Natural killer cell treated with Interleukin-12 subunit alpha and Interleukin-12 subunit beta and Interleukin-15 and Interleukin-18, amount 100 ng/mL, for 72 hours (primary cell): ENCODE results near the gene ZNF652. TPM values are rescaled to one million over a fixed set of nuclear protein-coding genes. Genes with fewer than 3 reads are reported as not detected.
"Not testable (repeated sequence)": the region's sequence is repeated elsewhere in the genome, so short reads cannot be mapped to it uniquely, and the experiment has no call there.

ENCODE experiments used
- ATAC-seq, 2 donors: fragments of 150-1000 bp; cut with Tn5 transposase in 1 of 2; sonication (Bioruptor Pico), chemical (Tn5 transposase) in 1 of 2; 2 replicates each; pipeline ENCODE4 v1.10.0; 2021
- DNase-seq: peaks from one replicate; pipeline ENCODE4 v3.0.0; 2022; ENCODE audit warnings: low spot score
- H3K27ac Mint-ChIP-seq, 2 donors: 1 replicate in 1 of 2; 2 replicates in 1 of 2; pipeline ENCODE4 v1.8.0; 2022; ENCODE audit warnings: mixed read lengths in 2 of 2, mild to moderate bottlenecking in 1 of 2, moderate library complexity in 1 of 2
- H3K27me3 Mint-ChIP-seq, 2 donors: 1 replicate in 1 of 2; 2 replicates in 1 of 2; pipeline ENCODE4 v1.8.0; 2022; ENCODE audit warnings: mixed read lengths in 2 of 2
- H3K36me3 Mint-ChIP-seq: one replicate; pipeline ENCODE4 v1.8.0; 2022; ENCODE audit warnings: mixed read lengths
- H3K4me1 Mint-ChIP-seq, 2 donors: 1 replicate in 1 of 2; 2 replicates in 1 of 2; pipeline ENCODE4 v1.8.0; 2022; ENCODE audit warnings: low read depth in 2 of 2, mixed read lengths in 2 of 2, mild to moderate bottlenecking in 1 of 2
- H3K4me3 Mint-ChIP-seq: one replicate; pipeline ENCODE4 v1.8.0; 2022; ENCODE audit warnings: mixed read lengths
- H3K9me3 Mint-ChIP-seq: 2 replicates; pipeline ENCODE4 v1.8.0; 2022; ENCODE audit warnings: mixed read lengths
- total RNA-seq, 2 donors: library from RNA; stranded (reverse); gene quantifications; one replicate each; pipeline ENCODE4 v1.2.3, GENCODE V29; 2022

ZNF652 gene
- total RNA-seq, 2 donors from 2014 or later, result 20.1 to 22.3 TPM

DNA sequence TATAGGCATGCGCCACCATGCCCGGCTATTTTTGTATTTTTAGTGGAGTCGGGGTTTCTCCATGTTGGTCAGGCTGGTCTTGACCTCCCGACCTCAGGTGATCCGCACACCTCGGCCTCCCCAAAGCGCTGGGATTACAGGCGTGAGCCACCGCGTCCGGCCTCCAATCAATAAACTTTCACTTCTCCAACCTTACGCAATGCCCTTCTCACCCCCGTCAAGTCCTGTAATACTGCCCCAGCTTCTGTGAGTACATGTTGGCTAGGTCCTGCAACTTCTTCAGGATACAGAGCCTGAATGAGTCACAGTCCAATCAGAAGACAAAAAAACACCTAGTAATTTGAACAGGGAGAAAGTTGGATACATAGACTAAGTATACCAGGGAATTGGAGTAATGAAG lies 84.4 kb downstream of the ZNF652 start:
- DNase-seq (no peak), ATAC-seq (no peak)
- Mint-ChIP-seq H3K27me3 (no peaks in the 10 kb centered on the region), H3K4me1 (no peaks in the 10 kb centered on the region), H3K27ac (no peak overlapping the region), H3K9me3 (no peaks in the 10 kb centered on the region), H3K4me3 (no peak overlapping the region), H3K36me3 (no peaks in the 10 kb centered on the region)

DNA sequence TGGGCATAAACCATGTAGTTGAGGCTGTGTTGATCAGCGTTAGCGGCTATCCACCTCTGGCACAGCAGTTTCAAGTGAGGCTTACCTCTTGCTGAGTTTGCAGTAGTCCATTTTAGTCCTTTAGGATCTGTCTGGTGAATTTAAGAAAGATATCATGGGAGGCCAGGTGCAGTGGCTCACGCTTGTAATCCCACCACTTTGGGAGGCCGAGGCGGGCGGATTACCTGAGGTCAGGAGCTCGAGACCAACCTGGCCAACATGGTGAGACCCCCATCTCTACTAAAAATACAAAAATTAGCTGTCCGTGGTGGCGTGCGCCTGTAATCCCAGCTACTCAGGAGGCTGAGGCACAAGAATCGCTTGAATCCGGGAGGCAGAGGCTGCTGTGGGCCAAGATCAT lies 86.1 kb downstream of the ZNF652 start:
- DNase-seq, H3K4me1 Mint-ChIP-seq, H3K36me3 Mint-ChIP-seq, H3K9me3 Mint-ChIP-seq, H3K4me3 Mint-ChIP-seq, ATAC-seq, H3K27me3 Mint-ChIP-seq, H3K27ac Mint-ChIP-seq: not testable (repeated sequence)

DNA sequence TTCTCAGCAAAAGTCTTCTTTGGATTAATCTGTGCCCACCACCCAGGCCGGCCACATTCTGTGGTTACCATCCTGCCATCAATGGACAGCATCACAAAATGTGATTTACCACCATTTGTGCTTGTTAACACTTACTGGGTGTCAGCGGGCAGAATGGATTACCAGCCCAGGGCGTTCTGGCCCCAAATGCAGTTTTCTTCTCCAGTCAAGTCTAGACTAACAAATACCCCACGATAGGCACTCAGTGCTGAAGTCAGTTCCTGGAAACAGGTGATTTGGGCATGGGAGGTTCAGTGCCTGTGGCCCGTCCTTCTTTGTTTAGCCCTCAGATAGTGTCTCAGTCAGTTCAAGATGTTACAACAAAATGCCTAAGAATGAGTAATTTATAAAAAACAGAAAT lies 92.7 kb downstream of the ZNF652 start:
- Mint-ChIP-seq H3K4me1 (no peaks in the 10 kb centered on the region), H3K27me3 (no peaks in the 10 kb centered on the region), H3K36me3 (no peaks in the 10 kb centered on the region), H3K9me3 (no peaks in the 10 kb centered on the region), H3K27ac (no peak overlapping the region), H3K4me3 (no peak overlapping the region)
- ATAC-seq, result no peak
- DNase-seq, result no peak

DNA sequence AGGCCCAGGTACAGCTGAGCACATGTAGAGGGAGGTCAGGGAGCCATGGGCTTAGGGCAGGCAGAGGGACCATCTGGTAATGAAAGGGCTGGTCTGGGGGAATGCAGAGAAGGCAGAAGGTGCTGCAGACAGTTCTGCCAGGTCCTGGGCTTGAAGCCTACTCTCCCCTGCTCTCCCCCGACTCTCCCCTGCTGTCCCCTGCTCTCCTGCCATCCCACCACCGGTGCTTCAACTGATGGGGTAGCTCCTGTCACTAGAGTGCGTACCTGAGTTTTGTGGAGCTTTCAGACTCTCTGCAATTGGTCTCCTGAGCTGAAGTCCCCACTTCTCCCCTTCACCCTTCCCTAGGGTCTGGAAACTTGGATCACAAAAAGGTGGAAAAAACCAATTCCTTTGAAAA lies 94.1 kb downstream of the ZNF652 start:
- no peaks in the 10 kb centered on the region for H3K9me3 Mint-ChIP-seq
- H3K4me1 Mint-ChIP-seq, result no peaks in the 10 kb centered on the region
- peaks cover 0 to 6% of the 10 kb centered on the region in 2 donors for H3K27me3 Mint-ChIP-seq
- no peaks in the 10 kb centered on the region for H3K36me3 Mint-ChIP-seq
- H3K4me3 Mint-ChIP-seq, result no peak overlapping the region
- DNase-seq (no peak), ATAC-seq (peak in 1 of 2 donors; percentile 43)
- no peak overlapping the region for H3K27ac Mint-ChIP-seq

DNA sequence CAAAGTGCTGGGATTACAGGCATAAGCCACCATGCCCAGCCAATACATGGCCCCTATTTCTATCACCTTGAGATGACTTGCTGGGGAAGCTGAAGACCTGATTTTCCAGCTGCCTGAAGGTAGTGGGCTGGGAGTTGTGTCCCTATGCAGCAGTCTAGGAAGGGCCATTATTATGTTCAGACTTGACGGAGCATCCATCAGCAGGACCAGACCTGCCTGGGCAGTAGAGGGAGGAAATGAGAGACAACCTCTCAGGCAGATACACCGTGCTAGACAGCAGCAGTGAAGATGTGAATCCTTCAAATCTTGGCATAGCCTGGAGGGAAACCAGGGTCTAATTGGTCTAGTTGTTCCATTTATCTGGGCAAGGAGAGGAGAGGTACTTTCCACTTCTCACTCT lies 95.8 kb downstream of the ZNF652 start:
- Mint-ChIP-seq H3K4me1 (peaks cover 1% of the 10 kb centered on the region in 2 donors), H3K36me3 (no peaks in the 10 kb centered on the region), H3K27me3 (peaks cover 0 to 6% of the 10 kb centered on the region in 2 donors), H3K4me3 (no peak overlapping the region), H3K9me3 (no peaks in the 10 kb centered on the region), H3K27ac (no peak overlapping the region)
- no peak for ATAC-seq
- DNase-seq, result no peak

DNA sequence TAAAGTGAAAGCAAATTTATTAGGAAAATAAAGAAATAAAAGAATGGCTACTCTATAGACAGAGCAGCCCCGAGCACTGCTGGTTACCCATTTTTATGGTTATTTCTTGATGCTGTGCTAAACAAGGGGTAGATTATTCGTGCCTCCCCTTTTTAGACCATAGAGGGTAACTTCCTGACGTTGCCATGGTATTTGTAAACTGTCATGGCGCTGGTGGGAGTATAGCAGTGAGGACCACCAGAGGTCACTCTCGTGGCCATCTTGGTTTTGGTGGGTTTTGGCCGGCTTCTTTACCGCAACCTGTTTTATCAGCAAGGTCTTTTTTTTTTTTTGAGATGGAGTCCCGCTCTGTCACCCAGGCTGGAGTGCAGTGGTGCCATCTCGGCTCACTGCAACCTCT lies 100.5 kb downstream of the ZNF652 start:
- not testable (repeated sequence) for H3K4me1 Mint-ChIP-seq, ATAC-seq, H3K27me3 Mint-ChIP-seq, H3K4me3 Mint-ChIP-seq, DNase-seq, H3K9me3 Mint-ChIP-seq, H3K36me3 Mint-ChIP-seq
- H3K27ac Mint-ChIP-seq, result peak overlapping the region; percentile 31 to 83

DNA sequence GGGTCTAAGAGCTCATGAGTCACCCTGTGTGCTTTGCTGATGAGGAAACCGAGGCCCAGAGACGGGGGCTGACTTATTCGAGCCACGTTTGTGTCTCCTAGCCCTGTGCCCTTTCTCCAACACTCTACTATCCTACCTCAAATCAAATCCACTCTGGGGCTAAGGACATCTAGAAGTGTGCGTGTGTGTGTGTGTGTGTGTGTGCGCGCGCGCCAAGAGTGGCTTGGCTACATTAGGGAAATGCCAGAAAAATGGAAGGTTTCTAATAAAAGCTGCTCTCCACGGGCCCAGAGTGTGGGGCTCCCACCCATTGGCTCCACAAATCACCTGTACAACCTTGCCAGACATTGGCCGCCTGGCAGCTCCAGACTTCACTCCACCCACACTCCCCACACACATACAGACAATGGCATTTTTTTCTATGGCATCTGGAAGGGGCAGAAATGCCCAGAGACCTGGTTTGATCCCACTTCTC lies 101.2 kb downstream of the ZNF652 start:
- DNase-seq (no peak), ATAC-seq (no peak)
- H3K36me3 Mint-ChIP-seq, result no peaks in the 10 kb centered on the region
- peak overlapping the region; percentile 64 for H3K4me3 Mint-ChIP-seq
- no peaks in the 10 kb centered on the region for H3K9me3 Mint-ChIP-seq
- H3K27me3 Mint-ChIP-seq, result peaks cover 0 to 6% of the 10 kb centered on the region in 2 donors
- H3K4me1 Mint-ChIP-seq, result peaks cover 7 to 9% of the 10 kb centered on the region in 2 donors
- peak overlapping the region; percentile 31 to 83 for H3K27ac Mint-ChIP-seq

DNA sequence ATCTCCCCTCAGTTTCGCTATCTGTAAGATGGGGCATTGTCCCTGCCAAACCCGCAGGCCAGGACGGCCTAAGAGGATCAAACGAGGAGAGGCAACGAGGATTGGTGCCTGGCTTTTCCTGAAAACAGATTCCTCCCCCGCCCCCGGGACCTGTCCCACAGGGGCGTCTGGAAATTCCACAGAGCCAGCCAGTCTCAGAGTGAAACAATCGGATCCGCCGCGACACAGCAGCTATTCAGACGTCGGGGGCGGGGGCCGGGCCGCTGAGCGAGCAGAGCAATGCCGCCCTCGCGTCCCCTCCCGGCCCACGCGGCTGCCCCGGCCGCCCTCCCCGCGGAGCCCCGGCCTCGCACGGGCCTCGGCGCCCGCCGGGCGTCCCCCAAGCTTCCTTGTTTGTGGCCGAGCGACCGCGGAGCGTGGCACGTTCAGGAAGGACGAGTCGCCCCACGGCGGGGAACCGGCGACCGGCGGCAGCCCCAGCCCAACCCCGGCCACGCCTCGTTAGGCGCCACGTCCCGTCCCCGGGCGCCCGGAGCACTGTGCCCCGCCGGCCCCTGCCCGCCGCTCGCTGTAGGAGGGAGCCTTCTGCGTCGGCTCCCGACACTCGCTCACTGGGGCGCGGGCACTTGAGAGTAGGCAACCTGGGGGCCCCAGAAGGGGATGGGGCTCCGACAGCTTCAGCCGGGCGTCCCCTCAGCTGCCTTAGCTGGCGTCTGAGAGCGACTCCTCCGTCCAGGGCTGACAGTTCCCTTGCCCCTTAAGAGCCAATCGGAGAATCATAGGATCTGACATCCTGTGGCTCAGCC lies 101.8 kb downstream of the ZNF652 start:
- DNase-seq (peak; percentile 74), ATAC-seq (peak; percentile 88 to 91)
- H3K27me3 Mint-ChIP-seq, result peaks cover 0 to 6% of the 10 kb centered on the region in 2 donors
- no peaks in the 10 kb centered on the region for H3K36me3 Mint-ChIP-seq
- no peaks in the 10 kb centered on the region for H3K9me3 Mint-ChIP-seq
- peak overlapping the region; percentile 49 to 83 for H3K27ac Mint-ChIP-seq
- peak overlapping the region; percentile 73 for H3K4me3 Mint-ChIP-seq
- H3K4me1 Mint-ChIP-seq, result peaks cover 7 to 9% of the 10 kb centered on the region in 2 donors

DNA sequence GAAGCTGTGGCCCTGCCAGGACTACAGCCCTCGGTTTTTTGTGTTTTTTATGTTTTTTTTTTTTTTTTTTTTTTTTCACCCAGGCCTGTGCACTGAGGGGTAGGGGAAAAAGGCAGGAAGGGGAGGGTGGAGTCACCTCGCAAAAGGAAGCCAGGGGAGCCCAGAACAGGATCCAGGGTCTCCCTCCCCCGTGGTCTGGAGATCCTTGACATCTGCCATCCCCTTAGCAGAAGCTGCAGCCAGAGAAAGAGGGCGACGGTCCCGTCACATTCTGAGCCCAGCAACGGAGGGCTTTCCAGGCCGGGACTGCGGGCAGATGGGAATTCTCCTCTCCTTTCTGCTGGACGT lies 102.4 kb downstream of the ZNF652 start:
- H3K27ac Mint-ChIP-seq, result peak overlapping the region; percentile 49 to 83
- H3K9me3 Mint-ChIP-seq, result no peaks in the 10 kb centered on the region
- H3K4me3 Mint-ChIP-seq, result peak overlapping the region; percentile 73
- H3K27me3 Mint-ChIP-seq, result peaks cover 0 to 6% of the 10 kb centered on the region in 2 donors
- H3K4me1 Mint-ChIP-seq, result peaks cover 7 to 9% of the 10 kb centered on the region in 2 donors
- no peaks in the 10 kb centered on the region for H3K36me3 Mint-ChIP-seq
- ATAC-seq (no peak), DNase-seq (no peak)

DNA sequence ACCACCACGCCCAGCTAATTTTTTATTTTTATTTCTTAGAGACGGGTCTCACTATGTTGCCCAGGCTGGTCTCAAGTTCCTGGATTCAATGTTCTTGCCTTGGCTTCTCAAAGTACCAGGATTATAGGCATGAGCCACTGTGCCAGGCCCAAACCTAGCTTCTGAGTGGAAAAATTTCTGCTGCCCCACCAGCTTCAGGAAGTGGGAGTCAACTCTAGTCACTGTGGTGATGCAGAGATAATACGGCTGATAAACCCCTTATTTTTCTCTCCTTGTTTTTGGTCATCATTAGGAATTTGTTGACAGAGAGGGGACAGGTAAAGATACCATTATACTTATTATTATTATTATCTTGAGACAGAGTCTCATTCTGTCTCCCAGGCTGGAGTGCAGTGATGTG lies 103.7 kb downstream of the ZNF652 start:
- Mint-ChIP-seq H3K27ac (no peak overlapping the region), H3K4me1 (peaks cover 7 to 9% of the 10 kb centered on the region in 2 donors)

DNA sequence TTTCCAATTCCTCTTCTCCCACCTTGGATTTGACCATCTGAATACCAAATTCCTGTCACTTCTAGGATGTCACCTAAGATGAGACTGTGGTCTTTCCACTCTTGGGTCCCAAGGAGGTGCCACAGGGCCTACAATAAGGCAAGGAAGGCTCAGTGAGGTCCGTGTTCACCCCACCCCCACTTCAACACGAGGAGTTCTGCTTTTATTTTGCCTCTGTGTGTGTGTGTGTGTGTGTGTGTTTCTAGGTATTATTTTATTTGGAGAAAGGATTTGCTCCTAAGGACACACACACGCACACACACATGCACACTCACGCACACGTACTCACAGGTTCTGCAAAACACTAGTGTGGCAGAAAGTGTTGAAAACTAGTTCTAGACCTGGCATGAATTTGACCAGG lies 106.9 kb downstream of the ZNF652 start:
- no peak for ATAC-seq

More for the DNA sequence above, 103.7 kb downstream of the ZNF652 start:
- H3K9me3 Mint-ChIP-seq, result no peaks in the 10 kb centered on the region
- ATAC-seq, result no peak
- DNase-seq, result no peak
- no peaks in the 10 kb centered on the region for H3K36me3 Mint-ChIP-seq
- H3K4me3 Mint-ChIP-seq, result no peak overlapping the region
- peaks cover 0 to 1% of the 10 kb centered on the region in 2 donors for H3K27me3 Mint-ChIP-seq

DNA sequence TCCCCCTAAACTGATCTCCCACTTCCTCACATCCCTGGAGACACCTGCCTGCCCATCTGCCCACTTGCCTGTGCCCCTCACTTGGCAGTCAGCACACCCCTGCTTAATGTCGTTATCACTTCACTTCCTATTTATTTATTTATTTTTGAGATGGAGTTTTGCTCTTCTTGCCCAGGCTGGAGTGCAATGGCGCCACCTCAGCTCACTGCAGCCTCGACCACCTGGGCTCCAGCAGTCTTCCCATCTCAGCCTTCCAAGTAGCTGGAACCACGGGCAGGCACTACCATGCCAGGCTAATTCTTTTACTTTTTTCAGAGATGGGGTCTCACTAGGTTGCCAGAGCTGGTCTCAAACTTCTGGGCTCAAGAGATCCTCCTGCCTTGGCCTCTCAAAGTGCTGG lies 108.0 kb downstream of the ZNF652 start:
- DNase-seq, result no peak
- Mint-ChIP-seq H3K27me3 (no peaks in the 10 kb centered on the region), H3K36me3 (no peaks in the 10 kb centered on the region), H3K27ac (no peak overlapping the region), H3K4me3 (no peak overlapping the region), H3K9me3 (no peaks in the 10 kb centered on the region), H3K4me1 (no peaks in the 10 kb centered on the region)
- no peak for ATAC-seq

More for the DNA sequence above, 106.9 kb downstream of the ZNF652 start:
- DNase-seq, result no peak
- Mint-ChIP-seq H3K27me3 (no peaks in the 10 kb centered on the region), H3K27ac (no peak overlapping the region), H3K4me3 (no peak overlapping the region), H3K9me3 (no peaks in the 10 kb centered on the region), H3K4me1 (no peaks in the 10 kb centered on the region), H3K36me3 (no peaks in the 10 kb centered on the region)

DNA sequence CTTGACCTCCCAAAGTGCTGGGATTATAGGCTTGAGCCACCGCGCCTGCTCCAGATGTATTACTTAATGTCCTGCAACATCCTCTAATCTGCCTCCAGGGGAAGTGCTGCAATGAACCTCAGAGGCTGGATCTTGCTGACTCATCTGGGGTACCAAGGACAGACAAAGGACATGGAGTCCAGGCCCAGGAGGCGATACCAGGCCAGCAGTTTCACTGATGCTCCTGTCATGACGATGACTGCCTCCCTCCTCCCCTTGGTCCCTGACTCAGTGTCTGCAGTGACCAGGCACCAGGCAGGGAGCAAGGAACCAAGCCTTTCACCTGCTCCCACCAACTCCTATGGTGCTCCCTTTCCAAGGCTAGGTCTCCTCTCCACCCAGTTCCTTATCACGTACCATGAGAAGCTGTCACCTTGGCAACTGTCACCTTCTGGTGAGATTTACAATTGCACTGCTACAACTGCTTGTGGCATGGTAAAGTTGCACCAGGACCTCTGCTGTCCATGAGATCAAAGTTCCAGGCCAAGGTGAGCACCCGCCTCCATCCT lies 109.8 kb downstream of the ZNF652 start:
- Mint-ChIP-seq H3K9me3 (no peaks in the 10 kb centered on the region), H3K36me3 (no peaks in the 10 kb centered on the region), H3K4me1 (no peaks in the 10 kb centered on the region), H3K27ac (no peak overlapping the region), H3K4me3 (no peak overlapping the region), H3K27me3 (no peaks in the 10 kb centered on the region)
- DNase-seq, result no peak
- ATAC-seq, result no peak

DNA sequence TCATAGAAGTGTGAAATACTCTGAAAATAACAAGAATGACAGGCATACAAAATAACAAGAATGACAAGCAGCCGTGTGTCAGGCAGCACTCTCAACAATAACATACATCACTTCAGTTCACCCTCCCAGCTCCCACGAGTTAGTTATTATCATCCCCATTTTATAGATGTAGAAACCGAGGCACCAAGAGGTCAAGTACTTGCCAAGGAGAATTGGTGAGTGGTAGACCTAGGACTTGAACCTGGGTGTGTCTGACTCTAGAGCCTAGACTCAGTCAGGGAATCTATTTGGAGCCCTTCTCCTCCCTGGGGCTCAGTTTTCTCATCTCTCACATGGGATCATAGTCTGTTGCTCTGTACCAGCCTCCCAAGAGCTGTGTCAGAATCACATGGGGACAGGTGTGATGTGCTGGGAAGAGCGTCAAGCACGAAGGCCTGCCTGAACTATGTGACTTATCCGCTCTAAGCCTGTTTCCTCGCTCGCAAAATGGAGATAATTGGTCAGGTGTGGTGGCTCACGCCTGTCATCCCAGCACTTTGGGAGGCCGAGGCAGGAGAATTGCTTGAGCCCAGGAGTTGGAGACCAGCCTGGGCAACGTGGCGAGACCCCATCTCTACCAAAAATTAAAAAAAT lies 112.0 kb downstream of the ZNF652 start:
- H3K27ac Mint-ChIP-seq, result no peak overlapping the region
- H3K9me3 Mint-ChIP-seq, result no peaks in the 10 kb centered on the region
- ATAC-seq (no peak), DNase-seq (no peak)
- no peaks in the 10 kb centered on the region for H3K27me3 Mint-ChIP-seq
- H3K4me3 Mint-ChIP-seq, result no peak overlapping the region
- no peaks in the 10 kb centered on the region for H3K36me3 Mint-ChIP-seq
- no peaks in the 10 kb centered on the region for H3K4me1 Mint-ChIP-seq
